ENCODE data around the gene NDUFV3.
"Not testable (repeated sequence)": the region's sequence is repeated elsewhere in the genome, so short reads cannot be mapped to it uniquely, and the experiment has no call there.

The NDUFV3 gene

DNA sequence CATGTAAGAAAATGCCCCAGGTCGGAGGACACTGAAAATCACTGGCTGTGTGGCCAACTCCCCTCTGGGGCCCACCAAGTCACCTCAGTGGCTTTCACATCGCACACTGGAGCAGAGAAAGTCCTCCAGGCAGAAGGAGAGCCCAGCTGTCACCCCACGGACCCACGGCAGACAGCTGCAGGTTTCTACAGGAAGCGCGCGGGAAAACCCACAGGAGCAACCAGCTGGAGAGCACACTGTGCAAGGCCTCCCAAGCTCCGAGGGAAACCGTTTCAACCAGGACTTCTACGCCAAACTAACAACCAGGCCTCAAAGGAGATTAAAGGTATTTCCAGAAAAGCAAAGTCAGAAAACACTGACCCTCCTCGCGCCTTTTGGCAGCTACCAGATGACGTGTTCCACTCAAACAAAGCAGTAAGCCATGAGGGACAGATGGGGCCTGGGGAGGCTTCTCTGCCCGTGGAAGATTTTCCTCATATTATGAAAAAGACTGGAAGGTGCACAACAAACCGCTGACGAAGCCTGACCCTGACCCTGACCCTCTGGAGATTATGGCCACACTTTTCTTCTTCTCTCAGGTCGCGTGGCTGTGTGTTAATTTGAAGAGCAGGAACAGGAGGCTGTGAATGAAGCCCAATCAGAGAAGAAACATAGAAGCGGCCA lies 34.8 kb upstream of the NDUFV3 start:
- DNase-seq, result no peak

DNA sequence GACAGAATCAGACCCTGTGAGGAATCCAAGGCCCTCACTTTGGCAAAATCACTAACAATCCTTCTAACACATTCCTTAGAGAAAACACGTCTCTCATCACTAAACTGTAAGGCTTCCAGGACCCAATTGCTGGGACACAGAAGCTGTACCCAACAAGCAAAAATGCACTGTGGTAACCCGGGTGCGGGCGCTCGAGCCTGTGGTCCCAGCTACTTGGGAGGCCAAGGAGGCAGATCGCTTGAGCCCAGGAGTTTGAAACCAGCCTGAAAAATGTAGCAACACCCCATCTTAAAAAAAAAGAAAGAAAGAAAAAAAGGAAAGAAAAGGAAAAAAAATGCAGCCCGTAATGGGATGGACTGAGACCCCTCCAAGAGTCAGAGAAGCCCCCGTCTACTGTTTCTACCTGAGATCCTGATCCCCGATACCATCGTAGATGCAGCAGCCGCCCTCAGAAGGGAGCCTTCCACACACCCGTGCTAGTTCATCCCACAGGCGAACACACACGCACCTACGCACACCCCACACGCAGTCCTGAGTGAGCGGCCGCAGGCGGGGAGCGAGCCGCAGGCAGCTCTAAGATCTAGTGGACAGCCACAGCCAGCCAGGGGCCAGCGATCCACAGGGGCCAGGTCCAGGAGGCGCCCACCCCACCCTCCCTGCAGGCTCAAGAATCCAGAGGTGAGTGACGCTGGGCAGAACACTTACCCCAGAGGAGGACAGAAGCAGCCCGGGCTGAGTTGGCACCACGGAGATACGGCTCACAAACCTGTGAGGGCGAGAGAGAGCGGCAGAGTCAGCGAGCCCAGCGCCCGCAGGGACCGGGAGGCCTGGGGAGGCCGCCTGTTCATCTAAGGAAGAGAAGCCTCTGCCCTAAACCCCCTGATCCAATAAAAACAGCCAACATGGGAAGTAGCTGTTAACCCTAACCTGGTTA lies 33.9 kb upstream of the NDUFV3 start:
- DNase-seq, result no peak

DNA sequence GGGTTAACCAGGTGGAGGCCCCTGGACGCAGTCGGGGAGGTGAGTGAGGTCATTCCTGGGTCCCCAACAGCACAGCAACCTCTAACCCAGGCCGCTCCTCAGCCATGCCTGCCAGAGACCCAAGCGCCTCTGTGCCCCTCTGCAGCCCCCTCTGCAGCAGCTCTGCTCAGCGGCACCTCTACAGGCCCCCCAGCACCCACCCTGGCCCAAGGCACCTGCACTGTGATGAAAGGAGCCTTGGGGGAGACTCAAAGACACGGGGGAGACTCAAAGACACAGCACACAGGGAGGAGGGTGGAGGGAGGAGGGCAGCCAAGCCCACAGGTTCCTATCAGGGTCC lies 33.2 kb upstream of the NDUFV3 start:
- no peak for DNase-seq

DNA sequence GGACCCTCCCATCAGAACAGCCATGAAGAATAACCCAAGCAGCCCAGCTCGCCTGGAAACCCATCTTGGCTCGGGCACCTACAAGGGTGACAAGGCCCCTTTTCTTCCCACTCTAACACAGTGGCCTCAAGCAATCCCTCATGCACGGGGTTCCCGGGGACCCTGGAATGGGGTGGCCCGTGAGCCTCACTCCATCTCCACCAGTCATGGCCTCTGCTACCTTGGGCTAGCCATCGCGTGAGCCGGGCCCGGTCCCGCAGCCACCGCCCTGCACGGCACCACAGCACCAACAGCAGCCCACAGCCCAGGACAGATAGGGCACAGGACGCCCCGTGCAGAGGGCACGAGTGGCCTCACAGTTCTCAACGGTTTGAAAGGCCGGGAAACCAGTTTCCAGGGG lies 32.8 kb upstream of the NDUFV3 start:
- no peak for DNase-seq

DNA sequence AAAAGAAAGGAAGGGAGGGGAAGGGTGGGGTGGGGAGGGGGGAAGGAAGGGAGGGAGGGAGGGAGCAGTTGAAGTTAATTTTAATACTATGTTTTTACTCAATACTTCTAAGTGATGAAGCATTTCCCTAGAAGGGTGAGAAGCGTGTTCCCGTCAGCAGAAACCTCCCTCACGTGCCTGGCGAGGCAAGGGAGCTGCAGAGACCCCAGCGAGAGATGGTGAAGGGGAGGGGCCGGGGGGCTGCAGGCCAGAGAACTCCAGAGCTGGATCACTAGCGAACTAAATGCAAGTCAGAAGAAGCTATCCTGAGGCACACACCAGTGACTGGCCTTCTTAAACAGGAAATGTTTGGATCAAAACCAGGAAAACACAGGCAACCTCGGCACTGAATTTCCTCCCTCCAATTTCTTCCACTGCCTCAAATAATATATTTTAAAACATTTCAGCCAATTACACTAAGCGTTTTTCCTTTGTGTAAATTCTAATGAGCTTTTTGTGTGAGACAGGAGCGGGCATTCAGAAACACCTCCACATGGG lies 31.7 kb upstream of the NDUFV3 start:
- no peak for DNase-seq

DNA sequence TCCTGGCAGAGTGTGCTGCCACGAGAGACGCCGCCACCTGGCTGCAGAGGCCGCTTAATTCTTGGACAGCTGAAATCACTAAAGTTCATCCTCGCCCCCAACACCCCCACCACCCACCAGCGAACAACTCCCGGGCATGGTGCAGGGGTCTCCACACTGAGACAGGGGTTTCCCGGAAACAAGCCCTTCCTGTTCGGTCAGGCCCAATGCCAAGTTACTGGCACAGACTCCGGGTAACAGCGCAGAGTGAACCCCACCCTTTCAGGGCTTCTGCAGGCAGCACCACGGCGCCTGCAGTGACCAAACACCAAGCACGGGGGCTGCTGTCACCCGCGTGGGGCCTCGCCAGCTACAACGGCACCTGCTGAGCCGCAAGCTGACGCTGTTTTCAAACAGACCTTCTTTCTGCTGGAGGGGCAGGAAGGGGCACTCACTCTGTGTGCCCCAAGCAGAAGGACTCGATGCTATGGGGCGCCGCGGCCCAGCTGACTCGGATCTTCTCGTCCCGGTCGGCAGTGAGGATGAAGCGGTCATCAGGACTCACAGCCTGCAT lies 31.2 kb upstream of the NDUFV3 start:
- no peak for DNase-seq

DNA sequence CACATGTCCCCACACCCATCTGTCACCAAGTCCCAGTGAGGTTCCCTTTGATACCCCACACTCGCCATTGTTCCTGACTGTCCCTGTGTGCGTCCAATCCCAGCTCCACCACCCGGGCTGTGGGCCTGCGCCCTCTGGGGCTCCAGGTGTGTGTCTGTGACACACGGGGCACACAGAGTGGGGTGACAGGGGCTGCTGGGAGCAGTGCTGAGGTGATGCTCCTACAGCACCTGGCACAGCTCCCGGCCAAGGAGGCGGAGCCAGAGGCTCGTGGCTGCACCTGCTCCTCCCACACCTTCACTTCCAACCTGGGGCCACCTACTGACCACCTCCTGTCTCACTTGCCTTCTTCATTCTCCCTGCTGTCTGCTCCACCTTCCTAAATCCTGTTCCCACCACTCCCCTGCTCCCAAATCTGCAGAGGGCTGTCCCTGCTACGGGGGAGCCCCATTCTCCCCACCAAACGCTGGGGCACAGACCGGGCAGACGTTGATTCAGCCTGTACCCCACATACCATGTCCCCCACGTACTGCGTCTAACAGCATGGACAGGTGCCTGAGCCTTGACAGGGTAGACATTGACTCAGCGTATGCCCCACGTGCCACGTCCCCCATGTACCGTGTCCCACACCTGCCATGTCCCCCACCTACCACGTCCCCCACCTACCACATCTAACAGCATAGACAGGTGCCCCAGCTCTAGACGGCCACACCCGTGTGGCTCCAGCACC lies 30.2 kb upstream of the NDUFV3 start:
- DNase-seq, result no peak

DNA sequence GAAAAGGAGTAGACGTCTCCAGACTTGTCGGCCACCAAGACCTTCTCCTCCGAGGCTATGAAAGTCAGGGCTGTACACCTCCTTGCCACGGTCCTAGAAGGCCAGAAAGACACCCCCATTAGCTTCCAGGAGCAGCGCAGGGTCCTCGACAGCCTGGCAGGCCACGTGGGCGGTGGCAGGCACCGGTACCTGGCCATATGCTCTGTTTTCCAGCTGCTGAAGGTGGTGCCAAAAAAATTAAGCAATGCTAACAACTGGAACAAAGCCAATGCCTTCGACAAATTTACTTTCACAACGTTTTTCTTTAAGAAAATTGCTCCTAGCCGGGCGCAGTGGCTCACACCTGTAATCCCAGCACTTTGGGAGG lies 29.6 kb upstream of the NDUFV3 start:
- no peak for DNase-seq

DNA sequence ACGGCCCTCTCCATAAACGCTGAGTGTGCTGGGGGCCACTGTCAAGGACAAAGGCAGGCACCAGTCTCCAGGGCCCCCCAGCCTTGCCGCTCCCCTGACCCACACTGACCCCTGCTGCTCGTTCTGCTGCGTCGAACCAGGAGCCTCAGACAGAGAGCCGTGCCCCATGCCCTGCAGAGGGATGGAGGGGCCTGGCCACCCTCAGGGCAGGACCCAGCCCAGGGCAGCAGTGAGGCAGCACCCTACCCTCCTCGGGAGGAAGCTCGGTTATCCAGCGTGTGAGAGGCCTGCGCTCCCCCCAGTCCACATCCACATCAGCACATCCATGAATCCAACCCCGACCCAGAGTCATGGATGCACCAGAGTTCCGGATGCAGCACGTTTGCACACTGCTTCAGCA lies 28.8 kb upstream of the NDUFV3 start:
- DNase-seq, result no peak

DNA sequence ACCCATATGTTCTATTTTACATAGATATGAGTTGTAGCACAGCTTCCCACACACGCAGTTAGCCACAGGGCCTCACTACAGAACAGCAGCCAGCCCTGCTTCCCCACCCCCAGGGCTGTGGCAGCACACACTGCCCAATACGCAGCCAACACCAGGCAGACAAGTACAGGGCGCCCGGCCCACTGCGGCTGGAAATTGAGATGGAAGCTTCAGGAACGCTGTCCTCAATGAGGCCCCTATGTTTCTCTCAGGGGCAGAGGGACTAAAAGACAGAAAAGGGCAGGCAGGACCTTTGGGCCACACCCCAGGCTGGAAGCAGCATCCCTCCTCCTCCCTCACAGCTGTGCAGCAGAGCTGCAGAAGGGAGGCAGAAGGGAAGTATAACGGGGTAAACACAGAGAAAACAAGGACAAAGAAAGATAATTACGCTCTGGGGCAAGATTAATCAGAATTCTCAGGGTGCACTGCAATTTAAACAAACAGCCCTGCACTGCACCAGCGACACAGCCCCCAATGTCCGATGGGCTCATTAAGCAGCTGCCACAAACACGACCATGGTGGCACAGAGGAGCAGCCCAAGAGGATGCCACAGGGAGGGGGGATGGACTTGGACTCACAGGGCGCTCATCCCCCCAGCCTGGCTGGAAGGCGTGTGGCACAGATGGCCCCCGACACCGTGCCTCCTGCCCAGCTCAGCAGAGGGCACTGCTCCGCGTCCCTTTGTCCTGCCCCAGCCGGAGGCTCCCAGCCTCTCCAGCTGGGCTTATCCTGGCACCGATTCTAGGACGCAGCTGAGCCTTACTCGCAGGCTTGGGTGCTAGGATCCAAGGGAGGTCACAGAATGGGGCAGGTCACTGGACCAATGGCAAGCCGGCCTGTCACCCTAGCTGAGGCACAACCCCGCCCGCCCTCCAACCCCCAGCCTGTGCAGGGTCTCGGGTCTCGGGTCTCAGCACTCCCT lies 28.0 kb upstream of the NDUFV3 start:
- no peak for DNase-seq

DNA sequence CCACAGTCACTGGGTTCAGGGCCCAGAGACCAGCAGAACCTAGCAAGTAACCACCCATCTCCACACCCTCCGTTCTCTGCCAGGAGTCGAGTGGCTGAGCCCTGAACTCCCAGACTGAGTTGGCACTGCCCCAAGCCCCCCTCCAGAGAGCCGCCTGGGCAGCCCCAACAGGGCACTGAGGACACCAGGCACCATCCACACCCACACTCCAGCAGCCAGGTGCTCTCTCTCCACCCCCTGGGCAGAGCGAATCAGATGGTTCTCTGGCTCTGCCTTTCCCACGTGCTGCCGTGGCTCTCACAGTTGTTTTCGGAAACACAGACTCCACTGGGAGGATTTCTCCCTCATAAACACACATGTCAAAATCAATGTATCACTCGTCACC lies 27.3 kb upstream of the NDUFV3 start:
- no peak for DNase-seq

DNA sequence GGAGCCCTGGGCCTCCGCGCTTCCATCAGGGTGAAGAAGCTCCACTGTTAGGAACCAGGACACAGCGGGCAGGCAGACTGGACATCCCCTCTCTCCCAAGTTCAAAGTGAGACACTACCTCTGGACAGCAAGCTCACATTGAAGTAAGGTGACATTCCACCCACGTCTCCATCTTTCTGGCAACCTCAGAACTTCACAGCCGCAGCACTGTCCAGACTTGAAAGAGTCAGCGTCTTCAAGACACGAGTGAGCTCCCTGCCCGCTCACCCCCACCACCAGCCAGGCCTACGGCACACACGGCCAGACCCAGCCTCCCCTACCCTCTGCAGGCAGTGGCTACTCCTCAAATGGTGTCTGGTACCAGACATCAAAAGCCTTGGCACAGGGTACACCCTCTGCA lies 24.9 kb upstream of the NDUFV3 start:
- no peak for DNase-seq

DNA sequence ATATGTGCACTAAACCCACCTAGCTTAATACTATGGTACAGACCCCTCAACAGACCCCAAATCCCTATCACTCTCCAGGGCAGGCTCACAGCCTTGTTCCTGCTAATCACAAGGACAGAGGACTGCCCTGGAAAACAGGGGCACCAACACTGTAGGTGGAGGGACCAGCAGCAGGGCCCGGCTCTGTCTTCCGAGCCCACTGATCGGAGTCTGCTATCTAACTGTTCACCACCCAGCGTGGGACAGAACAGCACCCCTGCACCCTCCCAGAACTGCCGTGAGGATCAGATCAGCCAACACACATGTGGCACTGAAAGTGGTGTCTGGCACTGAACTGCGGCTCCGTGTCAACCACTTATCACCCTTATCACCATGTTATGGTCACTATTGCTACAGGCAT lies 20.0 kb upstream of the NDUFV3 start:
- no peak for DNase-seq

DNA sequence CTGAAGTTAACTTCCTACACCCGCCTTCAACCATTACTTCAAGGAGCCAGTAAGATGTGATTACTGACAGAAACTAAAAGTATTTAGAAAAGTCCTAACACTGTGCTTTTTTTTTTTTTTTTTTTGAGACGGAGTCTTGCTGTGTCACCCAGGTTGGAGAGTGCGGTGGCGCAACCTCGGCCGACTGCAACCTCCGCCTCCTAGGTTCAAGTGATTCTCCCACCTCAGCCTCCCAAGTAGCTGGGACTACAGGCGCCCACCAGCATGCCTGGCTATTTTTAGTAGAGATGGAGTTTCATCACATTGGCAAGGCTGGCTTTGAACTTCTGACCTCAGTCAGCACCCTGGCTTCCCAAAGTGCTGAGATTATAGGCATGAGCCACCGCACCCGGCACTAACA lies 17.3 kb upstream of the NDUFV3 start:
- DNase-seq, result not testable (repeated sequence)

DNA sequence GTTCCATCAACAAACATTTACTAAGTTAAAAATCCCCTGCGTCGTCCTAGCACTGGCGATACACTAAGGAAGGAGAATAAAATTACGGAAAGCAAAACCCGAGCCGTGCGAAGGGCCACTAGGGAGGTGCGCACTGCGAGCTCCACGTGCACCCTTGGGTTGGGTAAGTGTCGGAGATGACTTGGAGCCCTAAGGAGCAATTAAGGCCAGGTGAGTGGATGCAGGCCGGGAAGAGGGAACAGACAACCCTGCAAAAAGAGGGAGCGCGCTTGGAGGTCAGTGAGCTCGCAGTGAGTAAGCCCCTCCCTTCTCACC lies 14.5 kb upstream of the NDUFV3 start:
- no peak for DNase-seq

DNA sequence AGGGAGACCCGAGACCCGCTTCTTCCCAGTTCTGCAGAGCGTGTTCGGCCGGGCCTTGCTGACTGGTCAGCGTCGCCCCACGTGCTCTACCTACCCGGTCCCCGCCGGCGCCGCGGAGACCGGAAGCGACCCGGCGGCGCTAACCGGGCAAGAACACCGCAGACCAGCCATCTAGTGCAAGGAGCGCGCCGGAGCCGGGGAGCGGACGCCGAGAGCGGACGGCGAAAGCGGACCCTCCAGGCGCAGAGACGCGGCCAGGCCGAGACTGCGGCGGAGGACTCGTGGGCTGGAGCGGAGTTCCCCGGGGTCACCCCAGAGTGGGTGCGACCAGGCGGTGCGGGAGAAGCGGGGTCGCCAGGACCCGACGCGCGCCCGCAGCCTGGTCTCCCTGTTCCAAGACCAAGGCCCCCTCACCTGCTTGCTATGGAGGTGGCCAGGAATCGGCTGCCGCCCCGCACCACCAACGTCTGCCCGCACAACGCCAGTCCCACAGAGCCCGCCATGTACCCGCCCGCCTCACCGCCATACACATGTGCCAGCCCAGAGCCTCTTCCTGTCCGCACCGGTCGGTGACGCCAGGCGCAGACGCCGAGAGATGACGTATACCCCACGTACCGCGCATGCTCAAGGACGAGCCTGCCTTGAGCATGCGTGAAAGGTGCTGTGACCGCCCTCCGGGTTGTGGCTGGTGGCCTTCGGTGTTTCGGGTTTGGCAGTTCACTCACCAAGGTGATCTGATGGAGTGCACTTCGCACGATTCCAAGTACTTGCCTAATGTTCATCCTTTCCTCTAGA lies 13.9 kb upstream of the NDUFV3 start, which contains the start of gene WDR4:
WDR4 (minus strand) TSS at position 547 of the 795 bp plus-strand sequence; CDS start at position 503, 44 bp downstream.
- DNase-seq, result peak; percentile 94

DNA sequence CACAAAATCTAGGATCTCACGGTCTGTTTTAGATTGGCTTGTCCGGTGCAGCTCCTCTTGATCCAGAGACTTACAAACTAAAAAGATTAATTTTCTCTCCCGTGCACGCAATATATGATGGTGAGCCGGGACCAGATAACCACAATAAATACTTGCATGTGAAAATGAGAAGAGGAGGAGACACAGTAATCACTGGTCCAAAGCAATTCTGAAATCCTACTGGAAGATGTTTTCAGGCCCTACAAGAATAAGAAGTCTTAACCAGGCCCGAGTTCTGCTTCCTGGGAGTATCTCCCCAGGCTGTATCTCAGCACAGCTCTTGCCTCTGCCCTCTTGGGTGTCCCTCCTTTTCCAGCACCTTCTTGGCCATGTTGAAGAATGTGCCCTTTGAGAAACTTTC lies 12.8 kb upstream of the NDUFV3 start:
- no peak for DNase-seq

DNA sequence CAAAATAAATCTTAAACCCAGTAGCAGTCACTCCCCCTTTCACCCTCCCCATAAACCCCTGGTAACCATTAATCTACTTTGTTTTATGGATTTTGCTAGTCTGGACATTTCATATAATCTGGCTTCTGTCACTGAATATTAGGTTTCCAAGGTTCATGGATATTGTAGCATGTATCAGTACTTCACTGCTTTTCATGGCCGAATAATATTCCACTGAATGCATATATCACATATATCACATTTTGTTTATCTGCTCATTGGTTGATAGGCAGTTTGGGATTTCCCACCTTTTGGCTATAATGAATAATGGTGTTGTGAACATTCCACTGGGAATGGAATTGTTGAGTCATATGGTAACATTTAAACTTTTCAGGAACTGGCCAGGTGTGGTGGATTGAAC lies 9.2 kb upstream of the NDUFV3 start:
- no peak for DNase-seq

DNA sequence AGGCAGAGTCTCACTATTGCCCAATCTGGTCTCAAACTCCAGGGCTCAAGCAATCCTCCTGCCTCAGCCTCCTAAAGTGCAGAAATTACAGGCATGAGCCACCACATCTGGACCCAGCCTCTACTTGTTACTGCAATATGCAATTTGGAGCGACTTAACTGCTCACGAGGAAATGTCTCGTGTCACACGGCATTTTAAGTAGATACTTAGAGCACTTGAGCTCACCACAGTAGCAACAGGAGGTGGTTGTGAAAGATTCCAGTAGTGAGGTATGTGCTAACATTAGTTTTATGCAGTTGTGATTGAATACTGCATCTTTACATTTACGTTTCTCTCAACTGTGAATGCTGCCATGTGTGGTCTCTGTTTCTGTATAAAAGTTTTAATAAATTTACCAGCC lies 5.8 kb upstream of the NDUFV3 start:
- no peak for DNase-seq

DNA sequence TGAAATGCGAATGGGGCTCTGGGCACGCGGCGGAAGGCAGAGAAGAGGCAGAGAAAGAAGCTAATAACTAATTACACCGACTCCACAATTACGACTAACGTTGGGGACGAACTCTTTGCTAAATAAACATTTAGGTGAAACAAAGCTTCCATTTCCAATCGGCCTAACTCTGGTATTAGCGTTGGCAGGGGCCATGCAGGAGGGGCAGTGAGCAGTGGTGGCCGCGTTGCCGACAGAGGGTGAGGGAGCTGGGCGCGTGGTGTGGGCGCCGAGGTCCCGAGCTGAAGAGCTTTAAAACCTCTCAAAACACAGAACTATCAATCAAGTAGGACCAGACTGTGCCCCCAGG lies 553 bp upstream of the NDUFV3 start:
- DNase-seq, result no peak

DNA sequence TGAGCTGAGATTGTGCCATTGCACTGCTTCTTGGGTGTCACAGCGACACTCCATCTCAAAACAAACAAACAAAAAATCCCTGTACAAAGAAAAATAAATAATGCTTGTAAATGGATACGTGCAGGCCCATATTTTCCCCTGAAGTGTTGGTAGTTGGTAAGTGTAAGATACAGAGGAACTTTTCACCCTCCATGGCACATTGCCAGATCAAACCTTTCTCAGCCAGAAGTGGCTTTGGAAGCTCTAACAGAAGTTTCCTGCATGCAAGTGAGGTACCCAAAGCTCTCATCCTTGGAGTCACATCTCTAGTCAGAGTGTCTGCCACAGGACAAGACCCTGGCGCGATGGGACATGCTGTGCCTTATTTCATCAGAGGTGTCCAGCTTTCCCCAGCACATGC lies 7.3 kb downstream of the NDUFV3 start:
- no peak for DNase-seq

DNA sequence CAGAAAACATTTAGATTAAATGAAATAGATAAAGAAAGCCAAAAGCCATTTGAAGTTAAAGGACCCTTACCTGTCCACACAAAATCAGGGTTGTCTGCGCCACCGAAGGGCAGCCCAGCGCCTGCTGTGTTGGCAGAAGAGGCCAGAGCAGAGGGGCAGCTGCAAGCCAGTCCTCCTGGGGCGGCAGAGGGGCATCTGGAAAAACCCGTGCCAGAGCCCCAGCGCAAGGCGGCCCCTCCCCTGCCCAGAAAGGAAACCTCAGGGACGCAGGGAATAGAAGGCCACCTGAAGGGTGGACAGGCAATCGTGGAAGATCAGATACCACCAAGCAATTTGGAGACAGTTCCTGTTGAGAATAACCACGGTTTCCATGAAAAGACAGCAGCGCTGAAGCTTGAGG lies 10.7 kb downstream of the NDUFV3 start:
- DNase-seq, result no peak

All from HCEC 1CT (cell line).